BJ (cell line): ENCODE data around the gene STK26. TPM values are rescaled to one million over a fixed set of nuclear protein-coding genes. Genes with fewer than 3 reads are reported as not detected.

Source experiments
- CTCF ChIA-PET: fragments of 350-600 bp; formaldehyde crosslinking; extraction: SDS; loops from one replicate; lab custom pipeline; 2021; ENCODE audit warnings: antibody characterized with exemption, inconsistent platforms; lab: Yijun Ruan, JAX
- POLR2A ChIA-PET: fragments of 300-600 bp; sonication (Branson Sonifier 250); formaldehyde crosslinking; extraction: SDS; loops from one replicate; lab custom pipeline; 2021; ENCODE audit warnings: antibody characterized with exemption; lab: Charles Lee
- DNase-seq: peaks from one replicate; pipeline ENCODE4 v3.0.0-alpha.2; 2011; ENCODE audit warnings: low read depth
- H3K27me3 ChIP-seq: 2 replicates; pipeline ENCODE4 v1.6.0; 2011; ENCODE audit warnings: low read length; ENCODE audit not compliant: control insufficient read depth, insufficient read depth
- H3K36me3 ChIP-seq: 2 replicates; pipeline ENCODE4 v1.5.1; 2011; ENCODE audit warnings: low read length; ENCODE audit not compliant: control insufficient read depth, insufficient read depth
- H3K4me3 ChIP-seq: 2 replicates; pipeline ENCODE4 v1.5.1; 2011; ENCODE audit warnings: low read depth, mild to moderate bottlenecking, control low read depth, low read length
- polyA plus RNA-seq: library from polyadenylated mRNA; depleted of rRNA; stranded (reverse); fragments of >200 nt; gene quantifications from 2 replicates; pipeline ENCODE4 v1.2.3, GENCODE V29; 2011
- TF ChIP-seq, protein P1 (sequence below): IDR thresholded peaks from 2 replicates; pipeline ENCODE4 v1.5.1; 2011; ENCODE audit warnings: low read depth, mild to moderate bottlenecking, control low read depth, inconsistent platforms, low read length, moderate library complexity; ENCODE audit not compliant: insufficient read depth

The STK26 gene
- polyA plus RNA-seq, 1 experiment, result 0.67 TPM

DNA sequence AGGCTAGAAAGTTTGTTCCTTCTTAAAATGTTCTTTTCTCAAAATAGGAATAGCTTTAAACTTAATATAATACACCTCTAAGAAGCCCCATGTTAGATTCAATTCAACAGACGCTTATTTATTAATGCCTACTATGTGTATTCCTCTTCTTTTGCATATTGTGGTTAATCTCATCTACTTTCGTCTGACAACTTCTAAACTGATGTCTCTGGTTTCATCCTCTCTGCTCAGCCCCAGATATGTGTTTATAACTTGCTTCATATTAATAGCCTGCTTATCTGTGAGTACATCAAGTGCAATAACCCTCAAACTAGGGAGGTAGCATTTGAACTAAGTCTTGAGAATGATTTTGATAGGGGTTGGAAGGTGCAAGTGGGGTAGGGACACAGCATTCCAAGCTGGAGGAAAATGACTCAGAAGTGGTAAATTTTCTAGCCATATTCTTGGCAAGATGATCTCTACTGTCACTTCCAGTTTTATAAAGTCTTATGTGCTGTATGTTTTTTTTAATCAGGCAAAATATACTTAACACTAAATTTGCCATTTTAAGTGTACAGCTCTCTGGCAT lies 37.0 kb downstream of the STK26 start:
- CTCF ChIA-PET, result no interaction called here
- H3K36me3 ChIP-seq, result no peaks in the 10 kb centered on the region
- no peak overlapping the region for H3K4me3 ChIP-seq
- H3K27me3 ChIP-seq, result no peaks in the 10 kb centered on the region
- DNase-seq, result no peak
- POLR2A ChIA-PET, result no interaction called here
- TF ChIP-seq, protein P1, sequence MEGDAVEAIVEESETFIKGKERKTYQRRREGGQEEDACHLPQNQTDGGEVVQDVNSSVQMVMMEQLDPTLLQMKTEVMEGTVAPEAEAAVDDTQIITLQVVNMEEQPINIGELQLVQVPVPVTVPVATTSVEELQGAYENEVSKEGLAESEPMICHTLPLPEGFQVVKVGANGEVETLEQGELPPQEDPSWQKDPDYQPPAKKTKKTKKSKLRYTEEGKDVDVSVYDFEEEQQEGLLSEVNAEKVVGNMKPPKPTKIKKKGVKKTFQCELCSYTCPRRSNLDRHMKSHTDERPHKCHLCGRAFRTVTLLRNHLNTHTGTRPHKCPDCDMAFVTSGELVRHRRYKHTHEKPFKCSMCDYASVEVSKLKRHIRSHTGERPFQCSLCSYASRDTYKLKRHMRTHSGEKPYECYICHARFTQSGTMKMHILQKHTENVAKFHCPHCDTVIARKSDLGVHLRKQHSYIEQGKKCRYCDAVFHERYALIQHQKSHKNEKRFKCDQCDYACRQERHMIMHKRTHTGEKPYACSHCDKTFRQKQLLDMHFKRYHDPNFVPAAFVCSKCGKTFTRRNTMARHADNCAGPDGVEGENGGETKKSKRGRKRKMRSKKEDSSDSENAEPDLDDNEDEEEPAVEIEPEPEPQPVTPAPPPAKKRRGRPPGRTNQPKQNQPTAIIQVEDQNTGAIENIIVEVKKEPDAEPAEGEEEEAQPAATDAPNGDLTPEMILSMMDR, result no peak

DNA sequence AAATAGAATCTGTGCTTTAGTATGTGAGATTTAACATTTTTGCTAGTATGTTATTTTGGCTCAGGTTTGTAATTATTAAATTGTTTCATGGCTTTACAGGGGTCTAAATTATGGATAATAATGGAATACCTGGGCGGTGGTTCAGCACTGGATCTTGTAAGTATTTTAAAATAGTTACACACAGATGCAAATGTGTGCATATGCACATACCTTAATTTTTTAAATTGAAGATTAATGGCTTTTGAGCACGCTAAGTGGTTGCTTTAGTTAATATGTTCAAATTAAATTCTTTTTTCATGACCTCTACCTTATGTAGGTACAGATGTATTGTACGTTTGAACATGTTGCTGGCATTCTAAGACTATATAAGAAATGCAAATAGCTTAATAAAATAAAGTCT lies 40.2 kb downstream of the STK26 start:
- Histone ChIP-seq H3K36me3 (no peaks in the 10 kb centered on the region), H3K4me3 (no peak overlapping the region), H3K27me3 (no peaks in the 10 kb centered on the region)
- TF ChIP-seq, protein P1, result no peak
- POLR2A ChIA-PET, result no interaction called here
- CTCF ChIA-PET, result no interaction called here
- DNase-seq, result no peak

DNA sequence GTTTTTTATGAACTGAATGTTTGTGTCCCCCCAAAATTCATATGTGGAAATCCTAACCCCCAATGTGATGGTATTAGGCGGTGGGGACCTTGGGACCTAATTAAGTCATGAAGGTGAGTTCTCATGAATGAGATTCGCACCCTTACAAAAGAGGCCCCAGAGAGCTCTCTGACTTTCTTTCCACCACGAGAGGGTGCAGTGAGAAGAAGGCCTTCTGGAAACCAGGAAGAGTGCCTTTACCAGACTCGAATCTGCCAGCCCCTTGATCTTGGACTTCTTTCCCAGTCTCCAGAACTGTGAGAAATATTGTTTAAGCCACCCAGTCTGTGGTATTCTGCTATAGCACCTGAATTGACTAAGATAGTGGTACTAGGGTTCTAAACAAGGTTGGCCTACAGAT lies 40.8 kb downstream of the STK26 start:
- Histone ChIP-seq H3K36me3 (no peaks in the 10 kb centered on the region), H3K4me3 (no peak overlapping the region), H3K27me3 (no peaks in the 10 kb centered on the region)
- CTCF ChIA-PET, result no interaction called here
- TF ChIP-seq, protein P1, result no peak
- no peak for DNase-seq
- POLR2A ChIA-PET, result no interaction called here

DNA sequence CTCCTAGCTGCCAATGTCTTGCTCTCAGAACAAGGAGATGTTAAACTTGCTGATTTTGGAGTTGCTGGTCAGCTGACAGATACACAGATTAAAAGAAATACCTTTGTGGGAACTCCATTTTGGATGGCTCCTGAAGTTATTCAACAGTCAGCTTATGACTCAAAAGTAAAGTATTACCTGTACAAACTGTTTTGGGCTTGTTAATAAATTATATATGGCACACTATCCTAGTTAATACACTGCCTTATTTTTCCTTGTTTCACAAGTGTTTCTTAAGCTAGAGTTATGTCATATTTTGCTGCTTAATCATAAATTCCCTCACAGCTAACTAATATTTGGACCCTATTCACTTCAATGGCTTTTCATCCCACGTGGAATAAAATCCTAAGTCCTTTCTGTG lies 45.3 kb downstream of the STK26 start:
- ChIA-PET CTCF (no interaction called here), POLR2A (no interaction called here)
- no peak for DNase-seq

DNA sequence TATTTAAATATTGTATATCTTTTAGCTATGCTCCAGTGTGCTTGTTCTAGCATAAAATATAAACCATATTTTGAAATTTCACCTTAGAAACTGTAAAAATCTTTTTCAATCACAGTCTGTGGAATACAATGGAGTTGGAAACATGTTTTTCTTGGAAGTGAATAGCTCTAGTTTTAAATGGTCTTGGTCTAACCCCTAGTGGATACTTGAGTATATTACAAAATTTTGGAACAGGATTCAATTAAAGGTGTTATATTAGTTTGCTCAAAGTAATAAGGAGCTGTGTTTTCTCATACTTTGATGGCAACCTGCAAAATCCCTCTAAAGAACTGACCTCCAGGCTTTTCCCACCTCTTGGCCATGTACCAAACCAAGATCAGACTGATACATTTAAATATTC lies 48.2 kb downstream of the STK26 start:
- H3K27me3 ChIP-seq, result no peaks in the 10 kb centered on the region
- no peaks in the 10 kb centered on the region for H3K36me3 ChIP-seq
- H3K4me3 ChIP-seq, result no peak overlapping the region
- CTCF ChIA-PET, result no interaction called here
- POLR2A ChIA-PET, result no interaction called here
- TF ChIP-seq, protein P1, result no peak
- no peak for DNase-seq

More for the DNA sequence above, 45.3 kb downstream of the STK26 start:
- Histone ChIP-seq H3K27me3 (no peaks in the 10 kb centered on the region), H3K4me3 (no peak overlapping the region), H3K36me3 (no peaks in the 10 kb centered on the region)
- TF ChIP-seq, protein P1, result no peak
